Panc1 (cell line): ENCODE results near the gene SUPT3H.

Source experiments
- POLR2AphosphoS5 ChIP-seq: IDR thresholded peaks from 2 replicates; pipeline ENCODE4 v1.6.1; 2012; ENCODE audit warnings: mild to moderate bottlenecking, low read depth, low read length, moderate library complexity
- TF ChIP-seq, protein P1 (sequence below): fragments of 450-650 bp; IDR thresholded peaks from 2 replicates; pipeline ENCODE4 v1.5.1; 2017; ENCODE audit warnings: mild to moderate bottlenecking
- TF ChIP-seq, protein P2 (sequence below), 2 experiments: IDR thresholded peaks; 2 replicates each; pipeline ENCODE4 v1.6.1; 2011 to 2012; ENCODE audit warnings: low read depth in 2 of 2, control low read depth in 1 of 2, low read length in 1 of 2, mild to moderate bottlenecking in 1 of 2, moderate library complexity in 1 of 2; ENCODE audit not compliant: insufficient read depth in 1 of 2

DNA sequence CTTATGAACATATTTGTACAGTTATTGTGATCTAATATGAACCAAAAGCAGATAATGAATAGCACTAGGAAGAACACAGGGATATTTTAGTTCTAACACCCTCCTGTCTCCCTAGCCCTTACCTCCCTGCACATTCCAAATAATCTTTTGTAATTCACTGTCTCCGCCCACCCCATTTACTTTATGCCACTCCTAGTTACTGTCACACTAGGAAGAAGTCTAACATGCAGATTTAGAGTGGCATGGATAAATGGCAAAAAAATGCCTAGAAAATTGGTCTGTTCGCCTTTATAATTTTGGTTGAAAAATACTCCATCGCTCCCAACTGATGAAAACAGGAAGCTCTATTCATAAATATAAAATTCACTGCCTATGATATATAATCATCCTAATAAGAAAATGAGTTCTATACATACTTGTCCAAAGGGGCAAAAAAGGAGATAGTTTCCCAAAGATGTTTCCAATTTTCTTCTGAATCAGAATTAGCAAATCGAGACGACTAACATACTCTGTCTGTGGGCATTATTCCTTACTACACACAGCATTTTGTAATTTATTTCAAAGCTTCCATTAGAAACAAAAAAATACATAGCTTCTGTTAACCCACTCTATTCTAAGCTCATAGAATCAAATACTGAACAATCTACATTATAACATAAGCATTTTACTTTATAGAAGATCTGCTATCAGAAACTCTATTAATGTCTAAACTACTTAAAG, 50.9 kb downstream of the SUPT3H start:
- TF ChIP-seq, protein P1, sequence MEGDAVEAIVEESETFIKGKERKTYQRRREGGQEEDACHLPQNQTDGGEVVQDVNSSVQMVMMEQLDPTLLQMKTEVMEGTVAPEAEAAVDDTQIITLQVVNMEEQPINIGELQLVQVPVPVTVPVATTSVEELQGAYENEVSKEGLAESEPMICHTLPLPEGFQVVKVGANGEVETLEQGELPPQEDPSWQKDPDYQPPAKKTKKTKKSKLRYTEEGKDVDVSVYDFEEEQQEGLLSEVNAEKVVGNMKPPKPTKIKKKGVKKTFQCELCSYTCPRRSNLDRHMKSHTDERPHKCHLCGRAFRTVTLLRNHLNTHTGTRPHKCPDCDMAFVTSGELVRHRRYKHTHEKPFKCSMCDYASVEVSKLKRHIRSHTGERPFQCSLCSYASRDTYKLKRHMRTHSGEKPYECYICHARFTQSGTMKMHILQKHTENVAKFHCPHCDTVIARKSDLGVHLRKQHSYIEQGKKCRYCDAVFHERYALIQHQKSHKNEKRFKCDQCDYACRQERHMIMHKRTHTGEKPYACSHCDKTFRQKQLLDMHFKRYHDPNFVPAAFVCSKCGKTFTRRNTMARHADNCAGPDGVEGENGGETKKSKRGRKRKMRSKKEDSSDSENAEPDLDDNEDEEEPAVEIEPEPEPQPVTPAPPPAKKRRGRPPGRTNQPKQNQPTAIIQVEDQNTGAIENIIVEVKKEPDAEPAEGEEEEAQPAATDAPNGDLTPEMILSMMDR = no peak
- TF ChIP-seq, protein P2, sequence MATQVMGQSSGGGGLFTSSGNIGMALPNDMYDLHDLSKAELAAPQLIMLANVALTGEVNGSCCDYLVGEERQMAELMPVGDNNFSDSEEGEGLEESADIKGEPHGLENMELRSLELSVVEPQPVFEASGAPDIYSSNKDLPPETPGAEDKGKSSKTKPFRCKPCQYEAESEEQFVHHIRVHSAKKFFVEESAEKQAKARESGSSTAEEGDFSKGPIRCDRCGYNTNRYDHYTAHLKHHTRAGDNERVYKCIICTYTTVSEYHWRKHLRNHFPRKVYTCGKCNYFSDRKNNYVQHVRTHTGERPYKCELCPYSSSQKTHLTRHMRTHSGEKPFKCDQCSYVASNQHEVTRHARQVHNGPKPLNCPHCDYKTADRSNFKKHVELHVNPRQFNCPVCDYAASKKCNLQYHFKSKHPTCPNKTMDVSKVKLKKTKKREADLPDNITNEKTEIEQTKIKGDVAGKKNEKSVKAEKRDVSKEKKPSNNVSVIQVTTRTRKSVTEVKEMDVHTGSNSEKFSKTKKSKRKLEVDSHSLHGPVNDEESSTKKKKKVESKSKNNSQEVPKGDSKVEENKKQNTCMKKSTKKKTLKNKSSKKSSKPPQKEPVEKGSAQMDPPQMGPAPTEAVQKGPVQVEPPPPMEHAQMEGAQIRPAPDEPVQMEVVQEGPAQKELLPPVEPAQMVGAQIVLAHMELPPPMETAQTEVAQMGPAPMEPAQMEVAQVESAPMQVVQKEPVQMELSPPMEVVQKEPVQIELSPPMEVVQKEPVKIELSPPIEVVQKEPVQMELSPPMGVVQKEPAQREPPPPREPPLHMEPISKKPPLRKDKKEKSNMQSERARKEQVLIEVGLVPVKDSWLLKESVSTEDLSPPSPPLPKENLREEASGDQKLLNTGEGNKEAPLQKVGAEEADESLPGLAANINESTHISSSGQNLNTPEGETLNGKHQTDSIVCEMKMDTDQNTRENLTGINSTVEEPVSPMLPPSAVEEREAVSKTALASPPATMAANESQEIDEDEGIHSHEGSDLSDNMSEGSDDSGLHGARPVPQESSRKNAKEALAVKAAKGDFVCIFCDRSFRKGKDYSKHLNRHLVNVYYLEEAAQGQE (IDR thresholded peaks at IDR 0.05; ENCODE audit: insufficient read depth in 1 of 2, low read depth in 2 of 2, low read length in 1 of 2) = no peak
- TF ChIP-seq POLR2AphosphoS5 = no peak
